EL (cell line): ENCODE data around the gene PLA1A.
"Not testable (repeated sequence)": the region's sequence is repeated elsewhere in the genome, so short reads cannot be mapped to it uniquely, and the experiment has no call there.

ENCODE experiments used
- DNase-seq: peaks from one replicate; pipeline ENCODE4 v3.0.0-alpha.2; 2016

Gene PLA1A

GRCh38 chr3:119597548-119598288 lies at the start of gene PLA1A:
PLA1A (plus strand) TSS chr3:119597885; CDS start chr3:119597914, 29 bp downstream.
- no peak for DNase-seq

- DNase-seq = peak; percentile 16
These were observed 49.3 kb upstream of the PLA1A start for GRCh38 chr3:119548341-119548740.

GRCh38 chr3:119550192-119550910 lies 47.3 kb upstream of the PLA1A start:
- DNase-seq = no peak

GRCh38 chr3:119551598-119551997 lies 46.1 kb upstream of the PLA1A start:
- no peak for DNase-seq

- DNase-seq = not testable (repeated sequence)
These were observed 44.8 kb upstream of the PLA1A start for GRCh38 chr3:119552928-119553327.

- DNase-seq = no peak
These were observed 43.8 kb upstream of the PLA1A start for GRCh38 chr3:119553823-119554415.

- no peak for DNase-seq
These were observed 42.4 kb upstream of the PLA1A start for GRCh38 chr3:119555309-119555735.

- no peak for DNase-seq
These were observed 41.8 kb upstream of the PLA1A start for GRCh38 chr3:119555929-119556328.

GRCh38 chr3:119557192-119557876 lies 40.4 kb upstream of the PLA1A start:
- no peak for DNase-seq

- no peak for DNase-seq
These were observed 39.8 kb upstream of the PLA1A start for GRCh38 chr3:119557877-119558269.

GRCh38 chr3:119558626-119559317 lies 38.9 kb upstream of the PLA1A start:
- DNase-seq = no peak

- DNase-seq = peak; percentile 45
These were observed 38.2 kb upstream of the PLA1A start, which contains the start of gene CD80 for GRCh38 chr3:119559441-119559963. CD80 (minus strand) TSS chr3:119559614; CDS start chr3:119557728, 1,886 bp downstream.

GRCh38 chr3:119560160-119560559 lies 37.5 kb upstream of the PLA1A start:
- DNase-seq = no peak

- DNase-seq = no peak
These were observed 35.3 kb upstream of the PLA1A start for GRCh38 chr3:119562307-119562961.

- DNase-seq = not testable (repeated sequence)
These were observed 34.4 kb upstream of the PLA1A start for GRCh38 chr3:119563334-119563733.

GRCh38 chr3:119569156-119569555 lies 28.5 kb upstream of the PLA1A start:
- DNase-seq = no peak

- DNase-seq = no peak
These were observed 27.5 kb upstream of the PLA1A start for GRCh38 chr3:119570229-119570628.

GRCh38 chr3:119571230-119571629 lies 26.5 kb upstream of the PLA1A start:
- DNase-seq = no peak

- DNase-seq = no peak
These were observed 26.0 kb upstream of the PLA1A start for GRCh38 chr3:119571688-119572087.

- DNase-seq = no peak
These were observed 22.2 kb upstream of the PLA1A start for GRCh38 chr3:119575507-119575906.

GRCh38 chr3:119579366-119580066 lies 18.2 kb upstream of the PLA1A start, which contains the start of gene ADPRH:
ADPRH (plus strand) TSS chr3:119579492; CDS start chr3:119582170, 2,678 bp downstream.
- DNase-seq = peak; percentile 68
